HepG2 (cell line): ENCODE data around the gene ARAP3. TPM values are rescaled to one million over a fixed set of nuclear protein-coding genes. Genes with fewer than 3 reads are reported as not detected.

Source experiments
- ATAC-seq: fragments of 200-7000 bp; cut with Tn5 transposase; 3 replicates; pipeline ENCODE4 v1.9.1; 2020; ENCODE audit warnings: mild to moderate bottlenecking, moderate library complexity
- BruUV-seq: library from RNA; stranded (reverse); fragments of 400-500 nt; replicated peaks from 2 replicates; lab custom pipeline; 2021; lab: Mats Ljungman, UMichigan
- CTCF ChIA-PET: fragments of 300-600 bp; formaldehyde crosslinking; extraction: SDS; loops from one replicate; lab custom pipeline; 2021; ENCODE audit warnings: low total read pairs, inconsistent platforms, low intra/inter-chr PET ratio; lab: Yijun Ruan, JAX
- POLR2A ChIA-PET: fragments of 350-600 bp; sonication (Branson Sonifier 250); formaldehyde crosslinking; loops from one replicate; lab custom pipeline; 2020; ENCODE audit warnings: antibody characterized with exemption, inconsistent platforms; lab: Yijun Ruan, JAX
- DNase-seq: peaks from one replicate; pipeline ENCODE4 v3.0.0-alpha.2; 2015; ENCODE audit warnings: low spot score
- FAIRE-seq: peaks from 3 replicates; lab custom pipeline; 2011; peaks lifted over from hg19 to GRCh38; lab: Jason Lieb, UNC
- H2AFZ ChIP-seq: one replicate; pipeline ENCODE4 v1.6.1; 2011; ENCODE audit warnings: low read length, inconsistent platforms
- H3K27ac ChIP-seq: fragments of 300-600 bp; 3 replicates; pipeline ENCODE4 v1.8.0; 2011; ENCODE audit warnings: mixed run types, mild to moderate bottlenecking, mixed read lengths, low read length, inconsistent platforms; ENCODE audit not compliant: insufficient read depth; ENCODE audit errors: extremely low read length
- H3K27me3 ChIP-seq, 2 experiments: fragments of 200-600 bp in 1 of 2; 2 replicates in 1 of 2; 3 replicates in 1 of 2; pipeline versions ENCODE4 v1.6.0 to v1.8.0; 2011; ENCODE audit warnings: low read length in 2 of 2, mild to moderate bottlenecking in 2 of 2, moderate library complexity in 2 of 2, inconsistent platforms in 1 of 2; ENCODE audit not compliant: insufficient read depth in 2 of 2, control insufficient read depth in 1 of 2
- H3K36me3 ChIP-seq, 2 experiments: fragments of 200-600 bp in 1 of 2; replicated peaks in 1 of 2; 2 replicates in 1 of 2; 3 replicates in 1 of 2; pipeline versions ENCODE4 v1.5.1 to v1.8.0; 2011; ENCODE audit warnings: low read length in 2 of 2, inconsistent platforms in 1 of 2; ENCODE audit not compliant: insufficient read depth in 2 of 2, control insufficient read depth in 1 of 2
- H3K4me1 ChIP-seq: 2 replicates; pipeline ENCODE4 v1.5.1; 2012; ENCODE audit warnings: low read length, inconsistent platforms; ENCODE audit not compliant: insufficient read depth
- H3K4me2 ChIP-seq: 2 replicates; pipeline ENCODE4 v1.6.0; 2011; ENCODE audit warnings: low read depth, low read length, inconsistent platforms
- H3K4me3 ChIP-seq, 3 experiments: fragments of 200-600 bp in 1 of 3; sonication (generic), shearing (Covaris generic) in 1 of 3; replicated peaks in 1 of 3; 2 replicates each; pipeline ENCODE4 v1.5.1; 2011 to 2016; ENCODE audit warnings: low read length in 3 of 3, inconsistent platforms in 2 of 3, low read depth in 2 of 3, mild to moderate bottlenecking in 2 of 3, control low read depth in 1 of 3, mixed read lengths in 1 of 3; ENCODE audit not compliant: insufficient read depth in 1 of 3
- H3K79me2 ChIP-seq: one replicate; pipeline ENCODE4 v1.6.1; 2011; ENCODE audit warnings: low read length, inconsistent platforms; ENCODE audit not compliant: insufficient read depth
- H3K9ac ChIP-seq: 2 replicates; pipeline ENCODE4 v1.6.0; 2011; ENCODE audit warnings: mild to moderate bottlenecking, low read depth, low read length, inconsistent platforms; ENCODE audit not compliant: insufficient read depth
- H3K9me3 ChIP-seq: 2 replicates; pipeline ENCODE4 v1.5.1; 2012; ENCODE audit warnings: mild to moderate bottlenecking, low read length
- H4K20me1 ChIP-seq: 2 replicates; pipeline ENCODE4 v1.6.0; 2011; ENCODE audit warnings: inconsistent platforms, mild to moderate bottlenecking, low read length, moderate library complexity; ENCODE audit not compliant: insufficient read depth
- ATRX ChIP-seq: sonication (generic); formaldehyde crosslinking; IDR thresholded peaks from 2 replicates; pipeline ENCODE4 v1.4.0; 2020; ENCODE audit warnings: missing genetic modification reagents, borderline replicate concordance
- BHLHE40 ChIP-seq: IDR thresholded peaks from 2 replicates; pipeline ENCODE4 v1.6.1; 2011; ENCODE audit warnings: low read length, improper control_type of control experiment
- FOSL2 ChIP-seq: sonication (generic); formaldehyde crosslinking; IDR thresholded peaks from 2 replicates; pipeline ENCODE4 v1.4.0; 2020; ENCODE audit warnings: missing genetic modification reagents
- HNRNPH1 ChIP-seq: fragments of 200-400 bp; formaldehyde crosslinking; optimal IDR thresholded peaks from 2 replicates; pipeline ENCODE3; 2017; ENCODE audit warnings: mild to moderate bottlenecking, low read depth, low read length
- NFE2L2 ChIP-seq: fragments of 150-350 bp; IDR thresholded peaks from 2 replicates; pipeline ENCODE4 v1.6.1; 2014; ENCODE audit warnings: low read length
- RBM39 ChIP-seq: fragments of 200-400 bp; formaldehyde crosslinking; IDR thresholded peaks from one replicate; pipeline ENCODE4 v1.6.1; 2018; ENCODE audit warnings: antibody characterized with exemption, mild to moderate bottlenecking, low read depth, low read length; ENCODE audit not compliant: poor library complexity, severe bottlenecking
- ZNF350 ChIP-seq: sonication (generic); formaldehyde crosslinking; IDR thresholded peaks from 2 replicates; pipeline ENCODE4 v1.4.0; 2020; ENCODE audit warnings: mild to moderate bottlenecking, low read depth, missing genetic modification reagents, borderline replicate concordance
- ZNF660 ChIP-seq: sonication (generic); formaldehyde crosslinking; IDR thresholded peaks from 2 replicates; pipeline ENCODE4 v1.5.1; 2020; ENCODE audit warnings: mild to moderate bottlenecking, low read depth, missing genetic modification reagents, borderline replicate concordance
- WGBS: methylation state at CpG from one replicate; pipeline ENCODE4 v1.1.6; 2017; ENCODE audit warnings: low lambda C conversion rate; 5-methylcytosine and 5-hydroxymethylcytosine counted together
- in situ Hi-C: cut with HindIII; loops from 2 replicates; pipeline ENCODE4 v1.10.0; 2017; ENCODE audit warnings: low pct_unique_long_range_greater_than_20kb; ENCODE audit not compliant: extremely low pct_ligation_motif_present
- intact Hi-C: fragments of 100-400 bp; cut with micrococcal nuclease; formaldehyde crosslinking; loops from one replicate; pipeline ENCODE4 v1.10.0; 2022; ENCODE audit not compliant: unreplicated experiment
- polyA plus RNA-seq, 8 experiments: library from polyadenylated mRNA; depleted of rRNA in 3 of 8; stranded (reverse) in 7 of 8; unstranded in 1 of 8; fragments of >200 nt; fragmentation: Illumina TruSeq in 4 of 8; extraction: Trizol in 4 of 8; gene quantifications; 2 replicates each; pipeline versions ENCODE4 v1.2.1 to v1.2.3, GENCODE V29; 2011 to 2016; ENCODE audit warnings: low read depth in 4 of 8, missing spikeins in 1 of 8, mixed read lengths in 1 of 8; ENCODE audit not compliant: insufficient read depth in 1 of 8
- total RNA-seq, 5 experiments: library from RNA; depleted of rRNA; stranded (reverse); fragments of >200 nt; fragmentation: Illumina TruSeq; extraction: Trizol; gene quantifications; 2 replicates each; pipeline ENCODE4 v1.2.3, GENCODE V29; 2016; ENCODE audit warnings: low read depth in 1 of 5

ARAP3 gene
- total and polyA plus RNA-seq, 2 of the 13 experiments (the other 11 are each of a cell fraction or from before 2014, with no cell fraction given): 0.25 TPM; not detected in 1

- TF ChIP-seq ZNF350 (CRISPR knock-in tag) (no peak), ZNF660 (CRISPR knock-in tag) (no peak), ATRX (no peak), RBM39 (no peak), BHLHE40 (no peak)
Measured at GRCh38 chr5:141646026-141646425, 36.0 kb downstream of the ARAP3 start (continued).

GRCh38 chr5:141641634-141642267, 40.3 kb downstream of the ARAP3 start:
- no TSS peak for BruUV-seq
- no peaks in the 10 kb centered on the region; a peak in 1 of 5 replicates for H3K27me3 ChIP-seq
- H3K4me2 ChIP-seq: no peak overlapping the region
- H3K9ac ChIP-seq: no peak overlapping the region
- no peaks in the 10 kb centered on the region for H3K9me3 ChIP-seq
- peaks cover 0 to 23% of the 10 kb centered on the region in 2 experiments; a peak in 1 of 5 replicates for H3K36me3 ChIP-seq
- TF ChIP-seq FOSL2 (CRISPR knock-in tag) (peak; percentile 26; the same call in 1 of the 2 replicates), NFE2L2 (peak; percentile 37; the same call in 1 of the 2 replicates), HNRNPH1 (no peak)
- TF ChIP-seq, all 625 proteins: peak for 2
- Histone ChIP-seq H3K4me1 (peaks cover 9% of the 10 kb centered on the region), H3K4me3 (no peak overlapping the region), H2AFZ (no peak overlapping the region), H4K20me1 (no peaks in the 10 kb centered on the region), H3K79me2 (no peaks in the 10 kb centered on the region), H3K27ac (no peak overlapping the region)
- POLR2A ChIA-PET: interaction anchor here (1.1 kb wide), 1 partner anchor 16 kb away, joined by 3 read pairs; no protein-coding TSS in a partner anchor
- ATAC-seq (no peak), DNase-seq (no peak), FAIRE-seq (no peak)
- in situ Hi-C loops: no loop called here
- CTCF ChIA-PET: interaction anchor here (0.8 kb wide), 1 partner anchor 50 kb away, joined by 3 read pairs; no protein-coding TSS in a partner anchor
- WGBS: 100% methylated on average over 2 of the region's 2 CpGs
- intact Hi-C loops: no loop called here
